Measurements from ENCODE around the gene CCDC102B. TPM values are rescaled to one million over a fixed set of nuclear protein-coding genes. Genes with fewer than 3 reads are reported as not detected.

Gene CCDC102B
- total RNA-seq, 1 donor from 2014 or later: 0.17 TPM

GRCh38 chr18:69081846-69082245 is 284.0 kb downstream of the CCDC102B start:
- H3K4me3 ChIP-seq (ENCODE audit: low read depth, low read length): no peak overlapping the region
- DNase-seq (ENCODE audit: low read depth): no peak
- no peak for TF ChIP-seq CTCF (conservative IDR thresholded peaks at IDR 0.05; ENCODE audit: low read depth, low read length)

- no peak for TF ChIP-seq CTCF (conservative IDR thresholded peaks at IDR 0.05; ENCODE audit: low read depth, low read length)
- no peak overlapping the region for H3K4me3 ChIP-seq (ENCODE audit: low read depth, low read length)
- DNase-seq (ENCODE audit: low read depth): no peak
Observed at GRCh38 chr18:69082499-69082898, 284.6 kb downstream of the CCDC102B start.

- TF ChIP-seq CTCF (conservative IDR thresholded peaks at IDR 0.05; ENCODE audit: low read depth, low read length): no peak
- H3K4me3 ChIP-seq (ENCODE audit: low read depth, low read length): no peak overlapping the region
- no peak for DNase-seq (ENCODE audit: low read depth)
Observed at GRCh38 chr18:69085951-69086350, 288.1 kb downstream of the CCDC102B start.

GRCh38 chr18:69088973-69089372 is 291.1 kb downstream of the CCDC102B start:
- TF ChIP-seq CTCF (conservative IDR thresholded peaks at IDR 0.05; ENCODE audit: low read depth, low read length): no peak
- no peak overlapping the region for H3K4me3 ChIP-seq (ENCODE audit: low read depth, low read length)
- no peak for DNase-seq (ENCODE audit: low read depth)

GRCh38 chr18:69097349-69097748 is 299.5 kb downstream of the CCDC102B start:
- H3K4me3 ChIP-seq (ENCODE audit: low read depth, low read length): no peak overlapping the region
- TF ChIP-seq CTCF (conservative IDR thresholded peaks at IDR 0.05; ENCODE audit: low read depth, low read length): no peak
- DNase-seq (ENCODE audit: low read depth): no peak

- no peak for DNase-seq (ENCODE audit: low read depth)
- H3K4me3 ChIP-seq (ENCODE audit: low read depth, low read length): no peak overlapping the region
- no peak for TF ChIP-seq CTCF (conservative IDR thresholded peaks at IDR 0.05; ENCODE audit: low read depth, low read length)
Observed at GRCh38 chr18:69102959-69103358, 305.1 kb downstream of the CCDC102B start.

Other genes with a start within 250 kb of the CCDC102B start
- 28.4 and 30.8 TPM in 2 replicates for gene TMX3, start 83.0 kb upstream of the CCDC102B start, total RNA-seq